Stimulated activated CD4-positive, alpha-beta T cell treated with anti-CD3 and anti-CD28 coated beads, Interleukin-12 subunit alpha, Interleukin-12 subunit beta, amount 100 ng/mL, for 24 hours (primary cell): ENCODE measurements around the gene RPL7L1.
"Not testable (repeated sequence)": the region's sequence is repeated elsewhere in the genome, so short reads cannot be mapped to it uniquely, and the experiment has no call there.

ENCODE experiments used
- DNase-seq, 2 experiments: peaks; one replicate each; pipeline ENCODE4 v3.0.0-alpha.2; 2020; ENCODE audit warnings: low read depth in 2 of 2

The RPL7L1 gene

GRCh38 chr6:42891199-42891722 is 11.8 kb downstream of the RPL7L1 start:
- DNase-seq, result no peak

- DNase-seq, result not testable (repeated sequence)
Observed at GRCh38 chr6:42894041-42894828, 14.8 kb downstream of the RPL7L1 start.

- no peak for DNase-seq
Observed at GRCh38 chr6:42896178-42896719, 16.8 kb downstream of the RPL7L1 start.

- peak in 1 of 2 experiments; percentile 63 for DNase-seq
Observed at GRCh38 chr6:42898891-42899361, 19.5 kb downstream of the RPL7L1 start.

GRCh38 chr6:42899871-42900270 is 20.5 kb downstream of the RPL7L1 start:
- no peak for DNase-seq

- DNase-seq, result peak; percentile 37 to 47
Observed at GRCh38 chr6:42901538-42901957, 22.1 kb downstream of the RPL7L1 start.

GRCh38 chr6:42902429-42903263 is 23.2 kb downstream of the RPL7L1 start:
- not testable (repeated sequence) for DNase-seq

GRCh38 chr6:42904467-42904866 is 25.1 kb downstream of the RPL7L1 start:
- DNase-seq, result no peak

GRCh38 chr6:42907336-42907735 is 27.9 kb downstream of the RPL7L1 start:
- no peak for DNase-seq

GRCh38 chr6:42909835-42910234 is 30.4 kb downstream of the RPL7L1 start:
- DNase-seq, result no peak

- DNase-seq, result no peak
Observed at GRCh38 chr6:42911171-42912021, 32.0 kb downstream of the RPL7L1 start.

GRCh38 chr6:42914546-42914945 is 35.1 kb downstream of the RPL7L1 start:
- DNase-seq, result no peak

- DNase-seq, result no peak
Observed at GRCh38 chr6:42915732-42916131, 36.3 kb downstream of the RPL7L1 start, which contains the start of gene PTCRA. Gene PTCRA, plus strand, starts transcription at chr6:42916053. Its CDS starts 17 bp downstream, at chr6:42916070.

- DNase-seq, result no peak
Observed at GRCh38 chr6:42916288-42916687, 36.9 kb downstream of the RPL7L1 start.

- DNase-seq, result no peak
Observed at GRCh38 chr6:42921801-42922200, 42.4 kb downstream of the RPL7L1 start.

GRCh38 chr6:42923666-42924065 is 44.2 kb downstream of the RPL7L1 start:
- no peak for DNase-seq

GRCh38 chr6:42925248-42925857 is 45.9 kb downstream of the RPL7L1 start:
- DNase-seq, result no peak

GRCh38 chr6:42928986-42929820 is 49.8 kb downstream of the RPL7L1 start, which contains the start of gene CNPY3:
Gene CNPY3, plus strand, starts transcription at chr6:42929480. Its CDS starts 91 bp downstream, at chr6:42929571.
- peak; percentile 86 to 93 for DNase-seq

- DNase-seq, result peak; percentile 46 to 58
Observed at GRCh38 chr6:42929821-42930360, 50.5 kb downstream of the RPL7L1 start.
